HG03064 (cell line): ENCODE measurements around the gene FBLIM1.

Experiments used
- ATAC-seq: cut with Tn5 transposase; IDR thresholded peaks from one replicate; pipeline ENCODE4 v1.9.1; 2021; ENCODE audit warnings: low read depth; ENCODE audit not compliant: unreplicated experiment

FBLIM1 gene

DNA sequence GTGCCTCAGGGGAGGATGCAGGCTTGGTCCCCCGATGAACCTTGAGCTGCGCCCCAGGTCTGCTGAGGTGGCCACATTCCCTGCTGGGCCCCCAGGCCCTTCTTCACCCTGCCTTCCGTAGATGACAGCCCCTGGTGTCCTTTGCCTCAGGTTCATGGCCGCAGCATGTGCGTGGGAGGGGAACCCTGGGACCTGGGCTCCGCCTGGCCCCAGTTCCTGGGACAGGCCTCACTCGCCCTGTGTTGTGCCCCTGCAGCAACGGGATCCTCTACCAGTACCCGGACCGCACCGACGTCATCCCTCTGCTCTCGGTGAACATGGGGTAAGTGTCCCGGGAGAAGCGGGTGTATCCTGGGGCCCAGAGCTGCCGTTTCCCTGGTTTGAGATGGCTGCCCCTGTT, 27.7 kb upstream of the FBLIM1 start:
- no peak for ATAC-seq

DNA sequence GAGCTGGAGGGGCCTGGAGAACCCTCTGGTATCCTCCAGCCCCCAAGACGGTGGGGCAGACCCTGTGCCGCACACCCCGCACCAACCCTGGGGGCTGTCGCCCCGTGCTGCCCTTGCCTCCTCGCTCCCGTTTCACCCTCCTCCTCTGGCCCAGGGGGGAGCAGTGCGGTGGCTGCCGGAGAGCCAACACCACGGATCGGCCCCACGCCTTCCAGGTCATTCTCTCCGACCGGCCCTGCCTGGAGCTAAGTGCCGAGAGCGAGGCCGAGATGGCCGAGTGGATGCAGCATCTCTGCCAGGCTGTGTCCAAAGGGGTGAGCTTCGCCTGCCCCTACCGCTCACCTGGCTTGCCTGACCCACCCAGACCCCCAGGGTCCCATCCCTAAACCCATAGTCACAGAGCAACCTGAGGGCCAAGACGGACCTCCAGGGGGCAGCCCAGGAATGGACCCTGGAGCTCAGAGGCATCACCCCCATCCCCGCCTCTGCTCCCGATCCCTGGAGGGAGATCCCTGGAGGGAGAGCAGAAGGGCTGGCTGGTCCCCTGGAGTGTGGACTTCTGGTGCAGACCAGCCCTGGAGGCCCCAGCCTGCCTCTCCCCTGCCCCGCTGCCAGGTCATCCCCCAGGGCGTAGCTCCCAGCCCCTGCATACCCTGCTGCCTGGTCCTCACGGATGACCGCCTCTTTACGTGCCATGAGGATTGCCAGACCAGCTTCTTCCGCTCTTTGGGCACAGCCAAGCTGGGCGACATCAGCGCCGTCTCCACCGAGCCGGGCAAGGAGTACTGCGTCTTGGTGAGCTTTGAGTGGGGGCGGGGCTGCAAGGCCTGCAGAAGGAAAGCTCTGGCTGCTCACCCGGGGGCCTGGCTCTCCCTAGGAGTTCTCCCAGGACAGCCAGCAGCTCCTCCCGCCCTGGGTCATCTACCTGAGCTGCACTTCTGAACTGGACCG, 26.6 kb upstream of the FBLIM1 start:
- ATAC-seq = no peak

DNA sequence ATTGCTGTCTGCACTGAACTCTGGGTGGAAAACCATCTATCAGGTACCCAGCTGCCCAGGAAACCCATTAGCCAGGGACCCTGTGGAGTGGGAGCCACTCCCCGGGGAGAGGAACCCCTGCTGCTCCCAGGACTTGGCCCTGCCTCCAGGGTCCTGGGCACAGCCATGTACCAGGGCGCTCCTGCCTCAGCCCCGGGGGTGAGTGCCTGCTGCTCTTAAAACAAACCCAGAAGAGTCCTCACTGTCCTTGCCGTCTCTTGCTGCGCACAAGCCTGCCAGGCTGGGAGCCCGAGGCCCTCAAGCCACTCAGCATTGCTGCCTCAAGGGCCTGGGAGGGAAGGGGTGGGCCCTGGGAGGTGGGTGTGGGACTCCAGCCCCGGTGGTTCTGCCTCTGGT, 25.9 kb upstream of the FBLIM1 start:
- ATAC-seq = no peak

GRCh38 chr1:15733218-15733725, 25.3 kb upstream of the FBLIM1 start:
- no peak for ATAC-seq

DNA sequence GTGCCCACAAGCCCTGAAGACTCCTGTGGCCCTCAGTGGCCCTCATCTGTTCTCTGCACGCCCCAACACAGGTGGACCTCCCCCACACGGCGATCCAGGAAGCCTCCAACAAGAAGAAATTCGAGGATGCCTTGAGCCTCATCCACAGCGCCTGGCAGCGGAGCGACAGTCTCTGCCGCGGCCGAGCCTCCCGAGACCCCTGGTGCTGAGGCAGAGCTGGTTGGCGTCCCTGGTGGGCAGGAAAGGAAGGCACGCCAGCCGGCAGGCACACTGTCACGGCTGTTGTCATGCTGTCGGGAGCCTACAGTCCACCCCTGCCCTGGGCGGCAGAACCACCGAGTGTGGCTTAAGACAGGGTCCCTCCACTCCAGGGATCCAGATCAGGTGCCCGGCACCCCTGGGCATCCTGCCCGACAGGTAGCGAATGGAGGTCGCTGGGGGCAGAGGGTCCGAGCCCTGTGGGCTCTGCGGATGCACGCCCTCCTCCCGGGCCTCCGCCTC, 24.8 kb upstream of the FBLIM1 start:
- no peak for ATAC-seq

GRCh38 chr1:15734296-15734695, 24.3 kb upstream of the FBLIM1 start:
- no peak for ATAC-seq

- ATAC-seq = no peak
Measured at GRCh38 chr1:15734901-15735300, 23.7 kb upstream of the FBLIM1 start.

GRCh38 chr1:15735304-15736037, 23.1 kb upstream of the FBLIM1 start:
- ATAC-seq = no peak

DNA sequence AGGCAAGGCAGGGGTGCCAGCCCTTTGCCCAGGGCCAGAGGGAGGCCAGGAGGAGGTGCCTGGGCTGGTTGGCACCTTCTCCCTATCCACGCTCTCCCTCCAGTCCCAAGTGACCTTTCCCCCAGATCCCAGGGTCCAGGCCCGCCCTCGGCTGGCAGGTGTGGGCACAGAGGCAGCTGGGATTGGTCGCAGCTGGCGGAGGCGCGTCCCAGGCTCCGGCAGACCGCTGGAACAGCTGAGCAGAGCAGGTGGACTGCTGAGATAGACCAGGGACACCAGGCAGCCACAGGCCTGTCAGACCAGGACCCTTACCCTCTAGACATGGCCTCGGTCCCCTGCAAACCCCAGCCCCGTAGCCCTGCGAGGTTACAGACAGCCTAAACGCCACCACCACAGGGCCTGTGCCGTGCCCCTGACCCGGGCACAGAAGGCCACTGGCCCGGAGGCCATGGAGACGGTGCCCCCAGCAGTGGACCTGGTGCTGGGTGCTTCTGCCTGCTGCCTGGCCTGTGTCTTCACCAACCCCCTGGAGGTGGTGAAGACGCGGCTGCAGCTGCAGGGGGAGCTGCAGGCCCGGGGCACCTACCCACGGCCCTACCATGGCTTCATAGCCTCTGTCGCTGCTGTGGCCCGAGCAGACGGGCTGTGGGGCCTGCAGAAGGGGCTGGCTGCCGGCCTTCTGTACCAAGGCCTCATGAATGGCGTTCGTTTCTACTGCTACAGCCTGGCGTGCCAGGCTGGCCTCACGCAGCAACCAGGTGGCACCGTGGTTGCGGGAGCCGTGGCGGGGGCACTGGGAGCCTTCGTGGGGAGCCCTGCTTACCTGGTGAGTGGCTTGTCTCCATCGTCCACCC, 22.3 kb upstream of the FBLIM1 start, which contains the start of gene SLC25A34:
SLC25A34 (plus strand) TSS at position 221 of the 854 bp plus-strand sequence; CDS start at position 449, 228 bp downstream.
- ATAC-seq = no peak

DNA sequence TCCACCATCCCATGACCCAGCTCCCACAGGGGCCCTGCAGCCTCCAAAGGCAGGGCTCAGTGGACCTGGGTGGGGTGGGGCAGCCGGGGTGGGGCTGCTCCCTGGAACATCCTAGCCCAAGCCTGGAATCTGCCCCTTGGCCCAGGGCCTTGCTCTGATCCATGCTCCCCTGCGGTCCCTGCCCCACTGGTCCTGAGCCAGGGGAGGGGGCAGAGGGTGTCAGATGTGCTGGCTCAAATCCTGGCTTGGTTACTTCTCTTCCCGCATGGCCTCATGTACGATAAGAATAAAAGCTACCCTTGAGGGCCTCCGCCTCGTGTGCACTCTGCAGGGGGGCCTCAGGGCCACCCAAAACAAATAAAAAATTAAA, 21.7 kb upstream of the FBLIM1 start:
- no peak for ATAC-seq

DNA sequence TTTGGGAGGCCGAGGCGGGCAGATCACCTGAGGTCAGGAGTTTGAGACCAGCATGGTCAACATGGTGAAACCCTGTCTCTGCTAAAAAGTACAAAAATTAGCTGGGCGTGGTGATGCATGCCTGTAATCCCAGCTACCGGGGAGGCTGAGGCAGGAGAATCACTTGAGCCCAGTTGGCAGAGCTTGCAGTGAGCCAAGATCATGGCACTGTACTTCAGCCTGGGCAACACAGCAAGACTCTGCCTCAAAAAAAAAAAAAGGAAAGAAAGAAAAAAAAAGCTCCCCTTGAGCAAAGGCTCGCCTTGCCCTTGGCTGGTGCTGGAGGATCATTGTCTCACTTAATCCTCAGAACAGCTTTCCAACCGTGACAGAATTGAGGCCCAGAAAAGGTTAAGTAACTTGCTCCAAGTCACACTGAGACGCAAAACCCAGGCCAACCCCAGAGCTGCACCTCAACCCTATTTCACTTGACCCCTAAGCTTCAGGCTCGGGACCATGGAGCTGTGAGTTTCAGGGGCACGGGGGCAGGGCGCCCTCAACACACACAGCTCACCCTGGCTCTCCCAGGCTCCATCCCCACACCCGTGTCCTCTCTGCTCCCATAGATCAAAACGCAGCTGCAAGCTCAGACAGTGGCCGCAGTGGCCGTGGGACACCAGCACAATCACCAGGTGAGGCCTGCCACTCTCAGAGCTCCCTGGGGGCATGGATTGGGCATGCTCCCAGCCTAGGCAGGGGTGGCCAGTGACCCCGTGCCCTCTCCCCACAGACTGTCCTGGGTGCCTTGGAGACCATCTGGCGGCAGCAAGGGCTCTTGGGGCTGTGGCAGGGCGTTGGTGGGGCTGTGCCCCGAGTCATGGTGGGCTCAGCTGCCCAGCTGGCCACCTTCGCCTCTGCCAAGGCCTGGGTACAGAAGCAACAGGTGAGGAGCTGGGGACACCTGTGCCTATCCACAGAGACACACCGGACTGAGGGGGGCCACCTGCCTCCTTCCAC, 21.0 kb upstream of the FBLIM1 start:
- no peak for ATAC-seq

DNA sequence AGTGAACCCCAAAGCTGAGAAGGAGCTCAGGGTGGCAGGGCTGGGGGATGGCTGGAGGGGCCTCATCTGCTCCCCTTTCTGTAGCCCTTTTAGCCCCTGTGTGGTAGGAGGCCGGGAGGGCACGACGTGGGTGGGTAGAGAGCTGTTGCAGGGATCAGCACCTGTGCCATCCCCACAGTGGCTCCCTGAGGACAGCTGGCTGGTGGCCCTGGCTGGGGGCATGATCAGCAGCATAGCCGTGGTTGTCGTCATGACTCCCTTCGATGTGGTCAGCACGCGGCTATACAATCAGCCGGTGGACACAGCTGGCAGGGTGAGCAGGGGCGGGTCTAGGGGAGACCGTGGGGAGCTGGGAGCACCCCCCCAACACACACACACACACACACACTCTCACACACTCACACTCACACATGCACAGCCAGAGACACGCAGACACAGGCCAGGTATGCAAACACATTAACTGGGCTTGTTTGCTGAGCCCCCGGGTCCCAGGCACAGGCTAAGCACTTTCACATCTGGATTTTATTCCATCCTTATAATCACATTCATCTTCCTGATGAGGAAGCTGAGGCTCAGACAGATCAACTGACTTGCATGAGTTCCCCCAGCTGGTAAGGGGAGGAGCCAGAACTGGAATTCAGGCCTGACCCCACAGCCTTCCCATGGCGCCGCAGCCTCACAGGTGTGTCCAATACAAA, 20.0 kb upstream of the FBLIM1 start:
- ATAC-seq = no peak

GRCh38 chr1:15739259-15739658, 19.3 kb upstream of the FBLIM1 start:
- no peak for ATAC-seq

GRCh38 chr1:15739745-15740144, 18.9 kb upstream of the FBLIM1 start:
- no peak for ATAC-seq

DNA sequence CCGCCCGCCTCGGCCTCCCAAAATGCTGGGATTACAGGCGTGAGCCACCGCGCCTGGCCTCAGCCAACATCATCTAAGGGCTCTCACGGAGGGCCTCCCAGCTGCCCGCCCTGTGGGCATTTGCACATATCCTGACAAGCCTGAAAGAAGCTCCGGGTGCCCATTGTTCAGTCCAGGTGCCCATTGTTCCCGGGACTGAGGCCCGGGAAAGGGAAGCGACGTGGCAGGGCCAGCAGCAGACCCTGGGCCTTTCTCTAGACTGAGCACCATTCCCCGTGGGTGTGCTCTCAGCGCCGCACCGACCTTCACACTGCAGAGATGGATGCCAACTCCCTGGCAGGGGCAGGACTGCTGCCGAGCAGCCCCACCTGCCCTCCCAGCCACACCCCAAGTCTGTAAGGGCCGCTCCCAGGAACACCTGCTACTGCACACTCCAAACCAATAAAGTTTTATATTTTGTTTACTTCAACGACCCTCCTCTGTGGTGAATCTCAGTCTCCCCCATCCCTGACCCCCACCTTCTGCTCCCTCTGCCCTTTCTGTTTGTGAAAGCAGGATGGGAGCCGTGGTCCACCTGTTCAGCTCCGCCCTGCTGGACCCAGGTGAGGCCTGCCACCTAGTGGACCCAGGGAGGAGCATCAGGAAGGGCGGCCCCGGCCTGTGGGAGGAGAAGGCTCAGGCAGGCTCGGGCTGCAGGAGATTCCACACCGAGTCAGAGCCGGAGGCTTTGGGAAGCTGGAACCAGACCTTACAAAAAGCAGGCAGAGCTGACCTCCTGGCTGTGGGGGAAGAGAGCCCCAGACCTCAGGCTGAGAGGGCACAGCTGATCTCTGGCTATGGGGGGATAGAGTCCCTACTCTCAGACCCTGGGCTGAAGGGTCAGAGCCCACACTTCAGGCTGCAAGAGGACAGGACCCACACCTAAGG, 17.4 kb upstream of the FBLIM1 start:
- ATAC-seq = no peak

- no peak for ATAC-seq
Measured at GRCh38 chr1:15742339-15742801, 16.2 kb upstream of the FBLIM1 start, which contains the start of gene TMEM82. TMEM82 (plus strand) TSS chr1:15742499; CDS start chr1:15742560, 61 bp downstream.

- no peak for ATAC-seq
Measured at GRCh38 chr1:15744122-15744679, 14.4 kb upstream of the FBLIM1 start.
